ENCODE results near the gene ZNF385B.

GRCh38 chr2:179805001-179805400, 56.4 kb downstream of the ZNF385B start:
- TF ChIP-seq ATF3 (IDR thresholded peaks at IDR 0.05) (no peak), CTCF (IDR thresholded peaks at IDR 0.05 in 2 of 3, conservative IDR thresholded peaks at IDR 0.05 in 1 of 3; ENCODE audit: borderline replicate concordance in 1 of 3, insufficient read depth in 1 of 3, low read depth in 2 of 3, low read length in 2 of 3) (no peak), POLR2AphosphoS5 (IDR thresholded peaks at IDR 0.05; ENCODE audit: low read depth, low read length) (no peak), EGR1 (IDR thresholded peaks at IDR 0.05; ENCODE audit: low read depth) (no peak), POLR2A (IDR thresholded peaks at IDR 0.05; ENCODE audit: borderline replicate concordance, extremely low read depth, insufficient read depth, insufficient read length) (no peak), RAD21 (IDR thresholded peaks at IDR 0.05; ENCODE audit: low read depth) (no peak), CEBPB (IDR thresholded peaks at IDR 0.05; ENCODE audit: low read depth) (no peak), REST (IDR thresholded peaks at IDR 0.05; ENCODE audit: low read depth) (no peak), SIN3A (IDR thresholded peaks at IDR 0.05; ENCODE audit: low read depth) (no peak), ZFX (IDR thresholded peaks at IDR 0.05) (no peak), EZH2 (IDR thresholded peaks at IDR 0.05) (no peak), EZH2phosphoT487 (IDR thresholded peaks at IDR 0.05; ENCODE audit: borderline replicate concordance) (no peak), JUND (IDR thresholded peaks at IDR 0.05) (no peak)

All from HCT116 (cell line).